Activated CD4-positive, CD25-positive, alpha-beta regulatory T cell treated with anti-CD3 and anti-CD28 coated beads, Interleukin-2, amount 50 U/mL, for 24 hours (primary cell): ENCODE measurements around the gene LTBP3.

Source experiments
- ATAC-seq, 2 donors: fragments of 150-1000 bp; cut with Tn5 transposase; one replicate each; pipeline ENCODE4 v1.10.0; 2021; ENCODE audit warnings: mild to moderate bottlenecking in 1 of 2, moderate library complexity in 1 of 2

Gene LTBP3

GRCh38 chr11:65505466-65506289 is 52.5 kb downstream of the LTBP3 start:
- ATAC-seq = no peak

- no peak for ATAC-seq
Measured at GRCh38 chr11:65504674-65505465, 53.3 kb downstream of the LTBP3 start.

- ATAC-seq = no peak
Measured at GRCh38 chr11:65503949-65504673, 54.0 kb downstream of the LTBP3 start.

GRCh38 chr11:65503368-65503948 is 54.7 kb downstream of the LTBP3 start:
- no peak for ATAC-seq

GRCh38 chr11:65502555-65503367 is 55.4 kb downstream of the LTBP3 start:
- no peak for ATAC-seq

GRCh38 chr11:65502274-65502554 is 55.9 kb downstream of the LTBP3 start:
- ATAC-seq = no peak

- ATAC-seq = no peak
Measured at GRCh38 chr11:65501472-65502273, 56.5 kb downstream of the LTBP3 start.

- no peak for ATAC-seq
Measured at GRCh38 chr11:65501186-65501471, 57.0 kb downstream of the LTBP3 start.

- no peak for ATAC-seq
Measured at GRCh38 chr11:65500387-65501185, 57.6 kb downstream of the LTBP3 start.

- no peak for ATAC-seq
Measured at GRCh38 chr11:65499713-65500386, 58.3 kb downstream of the LTBP3 start.

- peak; percentile 11 to 23 for ATAC-seq
Measured at GRCh38 chr11:65498977-65499712, 59.0 kb downstream of the LTBP3 start, which contains the start of gene MALAT1. Gene MALAT1, plus strand, starts transcription at chr11:65499045.

- ATAC-seq = no peak
Measured at GRCh38 chr11:65498727-65498976, 59.5 kb downstream of the LTBP3 start.

- no peak for ATAC-seq
Measured at GRCh38 chr11:65498042-65498726, 60.0 kb downstream of the LTBP3 start.

- ATAC-seq = peak; percentile 76 to 79
Measured at GRCh38 chr11:65497141-65498041, 60.8 kb downstream of the LTBP3 start.

GRCh38 chr11:65496304-65497140 is 61.6 kb downstream of the LTBP3 start:
- ATAC-seq = no peak

- no peak for ATAC-seq
Measured at GRCh38 chr11:65493367-65494176, 64.6 kb downstream of the LTBP3 start.
